T-helper 1 cell treated with Interleukin-12 subunit alpha and Interleukin-12 subunit beta and Interleukin-4 antibody, amounts not matched to agents 30 μg/mL and 1 μg/mL, for 36 hours (primary cell): Measurements from ENCODE around the gene RSKR.
"Not testable (repeated sequence)": the region's sequence is repeated elsewhere in the genome, so short reads cannot be mapped to it uniquely, and the experiment has no call there.

Experiments
- H3K27ac Mint-ChIP-seq: one replicate; pipeline ENCODE4 v1.8.0; 2021; ENCODE audit warnings: mild to moderate bottlenecking, mixed read lengths
- H3K27me3 Mint-ChIP-seq: one replicate; pipeline ENCODE4 v1.8.0; 2021; ENCODE audit warnings: low read depth, mixed read lengths
- H3K36me3 Mint-ChIP-seq: one replicate; pipeline ENCODE4 v1.8.0; 2021; ENCODE audit warnings: low read depth, mixed read lengths
- H3K4me1 Mint-ChIP-seq: one replicate; pipeline ENCODE4 v1.8.0; 2021; ENCODE audit warnings: low read depth, mixed read lengths
- H3K4me3 Mint-ChIP-seq: one replicate; pipeline ENCODE4 v1.8.0; 2021; ENCODE audit warnings: mild to moderate bottlenecking, moderate library complexity, mixed read lengths
- H3K9me3 Mint-ChIP-seq: one replicate; pipeline ENCODE4 v1.8.0; 2021; ENCODE audit warnings: mixed read lengths

Gene RSKR

GRCh38 chr17:28610376-28610775 is 3.6 kb downstream of the RSKR start:
- Mint-ChIP-seq H3K27ac (peak overlapping the region; percentile 27), H3K36me3 (peaks cover 22% of the 10 kb centered on the region), H3K27me3 (no peaks in the 10 kb centered on the region), H3K9me3 (no peaks in the 10 kb centered on the region), H3K4me1 (no peaks in the 10 kb centered on the region), H3K4me3 (no peak overlapping the region)

DNA sequence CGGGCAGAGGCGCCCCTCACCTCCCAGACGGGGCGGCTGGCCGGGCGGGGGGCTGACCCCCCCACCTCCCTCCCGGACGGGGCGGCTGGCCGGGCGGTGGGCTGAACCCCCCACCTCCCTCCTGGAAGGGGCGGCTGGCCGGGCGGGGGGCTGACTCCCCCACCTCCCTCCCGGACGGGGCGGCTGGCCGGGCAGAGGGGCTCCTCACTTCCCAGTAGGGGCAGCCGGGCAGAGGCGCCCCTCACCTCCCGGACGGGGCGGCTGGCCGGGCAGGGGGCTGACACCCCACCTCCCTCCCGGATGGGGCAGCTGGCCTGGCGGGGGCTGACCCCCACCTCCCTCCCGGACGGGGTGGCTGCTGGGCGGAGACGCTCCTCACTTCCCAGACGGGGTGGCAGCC is 10.0 kb downstream of the RSKR start:
- not testable (repeated sequence) for H3K4me1 Mint-ChIP-seq, H3K27ac Mint-ChIP-seq, H3K9me3 Mint-ChIP-seq, H3K36me3 Mint-ChIP-seq, H3K4me3 Mint-ChIP-seq, H3K27me3 Mint-ChIP-seq

- H3K4me1 Mint-ChIP-seq: peaks cover 18% of the 10 kb centered on the region
- no peaks in the 10 kb centered on the region for H3K9me3 Mint-ChIP-seq
- no peaks in the 10 kb centered on the region for H3K27me3 Mint-ChIP-seq
- peaks cover 10% of the 10 kb centered on the region for H3K36me3 Mint-ChIP-seq
- H3K4me3 Mint-ChIP-seq: peak overlapping the region; percentile 99
- peak overlapping the region; percentile 98 for H3K27ac Mint-ChIP-seq
Observed at GRCh38 chr17:28599311-28600184, 14.4 kb downstream of the RSKR start.

DNA sequence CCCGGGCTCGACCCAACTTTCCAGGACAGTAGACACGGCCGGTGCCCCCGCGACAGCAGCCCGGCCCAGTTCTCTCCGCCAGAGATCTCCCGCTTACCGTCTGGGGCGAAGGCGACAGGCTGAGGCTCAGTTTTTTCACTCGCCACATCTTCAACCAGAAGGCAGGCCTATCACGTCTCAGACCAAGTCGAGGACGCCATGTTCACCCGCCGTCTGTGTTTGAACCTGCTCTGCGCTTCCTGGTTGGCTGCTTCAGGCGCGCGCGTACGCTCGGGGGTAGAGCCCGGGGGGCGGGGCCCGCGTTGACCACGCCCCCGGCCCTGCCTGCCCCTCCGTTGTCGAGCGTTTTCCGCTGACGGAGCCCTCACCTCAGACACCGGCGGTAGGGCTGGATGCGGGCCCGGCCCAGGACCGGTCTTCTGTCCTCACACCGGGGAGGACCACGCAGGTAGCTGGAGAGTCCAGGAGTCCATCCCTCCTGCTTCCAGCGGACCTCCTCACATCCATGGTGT is 15.1 kb downstream of the RSKR start, which contains the start of gene SPAG5:
TSS of gene SPAG5 (minus strand) at position 227 of the 512 bp plus-strand sequence. CDS start at position 148, 79 bp downstream.
- peaks cover 20% of the 10 kb centered on the region for H3K4me1 Mint-ChIP-seq
- H3K27me3 Mint-ChIP-seq: no peaks in the 10 kb centered on the region
- H3K4me3 Mint-ChIP-seq: peak within 1 kb of the TSS; percentile 99
- H3K27ac Mint-ChIP-seq: peak within 1 kb of the TSS; percentile 98
- peaks cover 10% of the 10 kb centered on the region for H3K36me3 Mint-ChIP-seq
- no peaks in the 10 kb centered on the region for H3K9me3 Mint-ChIP-seq

DNA sequence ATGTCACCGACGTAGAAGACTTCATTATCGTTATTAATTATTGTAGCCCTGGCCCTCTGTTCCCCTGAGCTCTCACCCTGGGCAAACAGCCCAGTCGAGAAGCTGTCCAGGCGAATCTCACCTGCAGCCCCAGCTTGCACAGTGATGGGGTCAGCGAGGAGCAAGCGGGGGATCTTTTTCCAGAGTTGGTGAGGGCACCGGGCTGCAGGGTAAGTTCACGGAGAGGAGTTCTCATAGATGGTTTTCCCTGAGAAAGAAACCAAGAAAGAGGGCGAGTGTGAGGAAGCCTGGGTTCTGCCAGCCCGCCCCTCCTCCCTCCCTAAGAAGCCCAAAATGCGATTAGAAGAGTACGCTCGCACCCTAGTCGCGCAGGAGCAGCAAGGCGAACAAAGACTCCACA is 15.6 kb downstream of the RSKR start:
- Mint-ChIP-seq H3K4me3 (peak overlapping the region; percentile 99), H3K36me3 (peaks cover 12% of the 10 kb centered on the region), H3K27me3 (no peaks in the 10 kb centered on the region), H3K27ac (peak overlapping the region; percentile 98), H3K9me3 (no peaks in the 10 kb centered on the region), H3K4me1 (peaks cover 21% of the 10 kb centered on the region)

GRCh38 chr17:28597606-28598383 is 16.2 kb downstream of the RSKR start:
- H3K27ac Mint-ChIP-seq: peak overlapping the region; percentile 98
- H3K4me1 Mint-ChIP-seq: peaks cover 22% of the 10 kb centered on the region
- peaks cover 18% of the 10 kb centered on the region for H3K36me3 Mint-ChIP-seq
- no peaks in the 10 kb centered on the region for H3K9me3 Mint-ChIP-seq
- peak overlapping the region; percentile 99 for H3K4me3 Mint-ChIP-seq
- no peaks in the 10 kb centered on the region for H3K27me3 Mint-ChIP-seq

DNA sequence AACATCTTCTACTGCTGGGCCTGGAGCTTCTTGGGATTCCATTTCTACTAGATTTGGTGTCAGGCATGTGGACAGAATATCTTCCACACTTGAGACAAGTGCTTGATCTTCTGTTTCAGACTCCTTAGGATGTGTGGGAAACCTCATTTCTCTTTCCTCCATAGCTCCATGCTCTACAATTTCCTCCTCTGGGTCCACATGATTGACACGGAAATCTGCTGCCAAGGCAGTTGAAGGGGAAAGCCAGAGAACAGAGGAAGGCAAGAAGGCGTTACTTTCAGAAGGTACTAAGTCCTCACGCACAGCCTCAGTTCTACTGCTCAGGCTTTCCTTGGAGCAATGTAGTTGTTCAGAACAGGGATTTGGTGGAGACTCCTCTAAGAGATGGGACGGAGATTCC is 21.7 kb downstream of the RSKR start:
- Mint-ChIP-seq H3K36me3 (peaks cover 31% of the 10 kb centered on the region), H3K4me1 (peaks cover 16% of the 10 kb centered on the region), H3K4me3 (no peak overlapping the region), H3K9me3 (no peaks in the 10 kb centered on the region), H3K27me3 (no peaks in the 10 kb centered on the region), H3K27ac (peak overlapping the region; percentile 59)

DNA sequence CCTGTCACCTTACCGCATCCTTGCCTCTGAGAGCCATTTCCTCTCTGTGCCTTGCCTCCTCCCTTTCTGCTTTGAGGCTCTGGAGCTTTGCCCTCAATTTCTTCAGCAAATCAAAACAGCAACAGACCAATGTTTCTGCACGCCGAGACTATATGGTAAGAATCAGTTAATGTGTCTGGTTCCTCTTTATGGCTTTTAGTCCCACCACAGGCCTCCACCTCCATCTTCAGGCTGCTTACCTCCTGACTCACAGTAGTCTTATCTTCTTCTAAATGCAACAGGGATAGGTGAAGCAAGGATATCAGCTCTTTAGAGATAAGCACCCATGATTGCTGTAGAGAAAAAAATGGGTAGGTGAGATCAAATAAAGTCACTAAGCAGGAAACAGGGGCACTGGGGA is 28.1 kb downstream of the RSKR start:
- H3K27me3 Mint-ChIP-seq: no peaks in the 10 kb centered on the region
- H3K36me3 Mint-ChIP-seq: peaks cover 21% of the 10 kb centered on the region
- no peaks in the 10 kb centered on the region for H3K9me3 Mint-ChIP-seq

GRCh38 chr17:28584434-28584833 is 29.6 kb downstream of the RSKR start:
- H3K9me3 Mint-ChIP-seq: no peaks in the 10 kb centered on the region
- no peaks in the 10 kb centered on the region for H3K27me3 Mint-ChIP-seq
- H3K4me1 Mint-ChIP-seq: peaks cover 15% of the 10 kb centered on the region
- no peak overlapping the region for H3K27ac Mint-ChIP-seq
- H3K36me3 Mint-ChIP-seq: peaks cover 28% of the 10 kb centered on the region
- no peak overlapping the region for H3K4me3 Mint-ChIP-seq

More for the DNA sequence above, 28.1 kb downstream of the RSKR start:
- Mint-ChIP-seq H3K27ac (no peak overlapping the region), H3K4me3 (no peak overlapping the region), H3K4me1 (peaks cover 3% of the 10 kb centered on the region)

DNA sequence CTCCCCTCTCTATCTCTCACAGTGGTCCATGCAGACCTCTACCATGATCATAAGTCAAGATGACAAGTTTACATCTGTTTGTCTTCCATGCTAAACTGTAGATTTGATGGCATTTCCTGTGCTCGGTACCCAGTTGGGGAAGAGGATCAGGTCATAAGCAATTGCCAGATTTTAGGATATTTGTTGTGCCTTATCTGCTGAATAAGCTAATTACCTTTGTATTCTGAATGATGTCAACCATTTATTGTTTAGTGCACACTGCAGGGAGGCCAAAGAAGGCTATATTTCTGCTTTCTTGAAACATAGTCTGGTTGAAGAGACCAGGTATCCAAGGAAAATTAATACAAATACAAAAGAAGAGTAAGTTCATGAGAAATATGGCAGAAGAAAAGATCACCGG is 31.5 kb downstream of the RSKR start:
- Mint-ChIP-seq H3K4me3 (no peak overlapping the region), H3K36me3 (peaks cover 24% of the 10 kb centered on the region), H3K9me3 (no peaks in the 10 kb centered on the region), H3K27ac (no peak overlapping the region), H3K4me1 (peaks cover 21% of the 10 kb centered on the region), H3K27me3 (no peaks in the 10 kb centered on the region)

- Mint-ChIP-seq H3K27ac (peak overlapping the region; percentile 56), H3K27me3 (no peaks in the 10 kb centered on the region), H3K9me3 (no peaks in the 10 kb centered on the region)
Observed at GRCh38 chr17:28580959-28581358, 33.0 kb downstream of the RSKR start.

DNA sequence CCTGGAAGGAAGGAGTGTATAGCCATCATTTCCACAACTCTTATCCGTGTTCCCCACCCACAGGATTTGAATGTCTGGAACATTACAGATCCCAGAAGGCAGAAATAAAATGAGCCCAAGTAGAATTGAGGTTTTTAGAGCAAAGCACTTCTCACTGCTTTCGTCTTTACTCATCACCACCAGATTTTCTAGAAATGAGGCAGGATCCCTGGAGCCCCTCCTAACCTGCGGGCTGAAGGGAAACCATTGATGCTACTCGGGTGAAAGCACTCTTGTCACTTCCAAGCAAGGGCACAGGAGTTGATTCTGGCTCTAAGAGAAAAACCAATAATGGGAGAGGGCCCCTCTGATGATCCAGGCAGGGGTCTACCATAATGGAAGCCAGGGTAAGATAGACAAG is 34.5 kb downstream of the RSKR start:
- Mint-ChIP-seq H3K27me3 (no peaks in the 10 kb centered on the region), H3K4me3 (peak overlapping the region; percentile 38), H3K27ac (peak overlapping the region; percentile 86), H3K36me3 (peaks cover 27% of the 10 kb centered on the region), H3K4me1 (peaks cover 39% of the 10 kb centered on the region), H3K9me3 (no peaks in the 10 kb centered on the region)

More at GRCh38 chr17:28580959-28581358, 33.0 kb downstream of the RSKR start:
- no peak overlapping the region for H3K4me3 Mint-ChIP-seq
- peaks cover 31% of the 10 kb centered on the region for H3K36me3 Mint-ChIP-seq
- H3K4me1 Mint-ChIP-seq: peaks cover 33% of the 10 kb centered on the region

- H3K27ac Mint-ChIP-seq: peak overlapping the region; percentile 86
Observed at GRCh38 chr17:28578246-28579195, 35.5 kb downstream of the RSKR start.

GRCh38 chr17:28577466-28577824 is 36.5 kb downstream of the RSKR start:
- no peaks in the 10 kb centered on the region for H3K9me3 Mint-ChIP-seq
- H3K4me1 Mint-ChIP-seq: peaks cover 52% of the 10 kb centered on the region
- peak overlapping the region; percentile 87 for H3K27ac Mint-ChIP-seq
- H3K4me3 Mint-ChIP-seq: no peak overlapping the region
- H3K27me3 Mint-ChIP-seq: no peaks in the 10 kb centered on the region
- H3K36me3 Mint-ChIP-seq: peaks cover 40% of the 10 kb centered on the region

More at GRCh38 chr17:28578246-28579195, 35.5 kb downstream of the RSKR start:
- peaks cover 32% of the 10 kb centered on the region for H3K36me3 Mint-ChIP-seq
- H3K4me1 Mint-ChIP-seq: peaks cover 42% of the 10 kb centered on the region
- no peaks in the 10 kb centered on the region for H3K9me3 Mint-ChIP-seq
- H3K27me3 Mint-ChIP-seq: no peaks in the 10 kb centered on the region
- peak overlapping the region; percentile 38 for H3K4me3 Mint-ChIP-seq
